Activated T-cell treated with anti-CD3 and anti-CD28 coated beads, Interleukin-2, amount 50 U/mL, for 24 hours (primary cell): ENCODE data around the gene KIFC1.
"Not testable (repeated sequence)": the region's sequence is repeated elsewhere in the genome, so short reads cannot be mapped to it uniquely, and the experiment has no call there.

Source experiments
- DNase-seq: peaks from one replicate; pipeline ENCODE4 v3.0.0-alpha.2; 2020
- H3K27ac Mint-ChIP-seq: 2 replicates; pipeline ENCODE4 v1.8.0; 2020; ENCODE audit warnings: mild to moderate bottlenecking, mixed read lengths
- H3K27me3 Mint-ChIP-seq: 2 replicates; pipeline ENCODE4 v1.8.0; 2020; ENCODE audit warnings: mixed read lengths
- H3K36me3 Mint-ChIP-seq: 2 replicates; pipeline ENCODE4 v1.8.0; 2020; ENCODE audit warnings: low read depth, mixed read lengths
- H3K4me1 Mint-ChIP-seq: 2 replicates; pipeline ENCODE4 v1.8.0; 2020; ENCODE audit warnings: low read depth, mixed read lengths
- H3K4me3 Mint-ChIP-seq: 2 replicates; pipeline ENCODE4 v1.8.0; 2020; ENCODE audit warnings: mild to moderate bottlenecking, moderate library complexity, mixed read lengths
- H3K9me3 Mint-ChIP-seq: 2 replicates; pipeline ENCODE4 v1.8.0; 2020; ENCODE audit warnings: mixed read lengths

KIFC1 gene

GRCh38 chr6:33391922-33392594 is 435 bp downstream of the KIFC1 start:
- peaks cover 40% of the 10 kb centered on the region for H3K4me1 Mint-ChIP-seq
- no peaks in the 10 kb centered on the region for H3K9me3 Mint-ChIP-seq
- no peak for DNase-seq

GRCh38 chr6:33392595-33392948 is 949 bp downstream of the KIFC1 start:
- Mint-ChIP-seq H3K9me3 (no peaks in the 10 kb centered on the region), H3K4me1 (peaks cover 40% of the 10 kb centered on the region), H3K4me3 (peak overlapping the region; percentile 96), H3K27me3 (no peaks in the 10 kb centered on the region), H3K27ac (peak overlapping the region; percentile 97), H3K36me3 (peaks cover 41% of the 10 kb centered on the region)
- DNase-seq = no peak

More at GRCh38 chr6:33391922-33392594, 435 bp downstream of the KIFC1 start:
- H3K27me3 Mint-ChIP-seq = no peaks in the 10 kb centered on the region
- H3K27ac Mint-ChIP-seq = peak overlapping the region; percentile 97
- H3K4me3 Mint-ChIP-seq = peak overlapping the region; percentile 96
- H3K36me3 Mint-ChIP-seq = peaks cover 39% of the 10 kb centered on the region

- no peak for DNase-seq
- peaks cover 46% of the 10 kb centered on the region for H3K36me3 Mint-ChIP-seq
- no peaks in the 10 kb centered on the region for H3K9me3 Mint-ChIP-seq
- no peaks in the 10 kb centered on the region for H3K27me3 Mint-ChIP-seq
- peaks cover 40% of the 10 kb centered on the region for H3K4me1 Mint-ChIP-seq
- peak overlapping the region; percentile 97 for H3K27ac Mint-ChIP-seq
- H3K4me3 Mint-ChIP-seq = peak overlapping the region; percentile 96
These were observed 1.4 kb downstream of the KIFC1 start for GRCh38 chr6:33392979-33393378.

GRCh38 chr6:33397541-33397940 is 5.9 kb downstream of the KIFC1 start:
- H3K27me3 Mint-ChIP-seq = no peaks in the 10 kb centered on the region
- DNase-seq = no peak
- peaks cover 24% of the 10 kb centered on the region for H3K4me1 Mint-ChIP-seq
- H3K9me3 Mint-ChIP-seq = no peaks in the 10 kb centered on the region
- H3K4me3 Mint-ChIP-seq = no peak overlapping the region
- peaks cover 77% of the 10 kb centered on the region for H3K36me3 Mint-ChIP-seq
- no peak overlapping the region for H3K27ac Mint-ChIP-seq

- not testable (repeated sequence) for H3K27me3 Mint-ChIP-seq, H3K9me3 Mint-ChIP-seq, DNase-seq, H3K4me3 Mint-ChIP-seq, H3K27ac Mint-ChIP-seq
- Mint-ChIP-seq H3K4me1 (peaks cover 17% of the 10 kb centered on the region), H3K36me3 (peaks cover 81% of the 10 kb centered on the region)
These were observed 7.0 kb downstream of the KIFC1 start for GRCh38 chr6:33398601-33399000.

- H3K4me1 Mint-ChIP-seq, H3K27me3 Mint-ChIP-seq, H3K9me3 Mint-ChIP-seq, H3K4me3 Mint-ChIP-seq, DNase-seq, H3K27ac Mint-ChIP-seq: not testable (repeated sequence)
- H3K36me3 Mint-ChIP-seq = peaks cover 85% of the 10 kb centered on the region
These were observed 8.3 kb downstream of the KIFC1 start for GRCh38 chr6:33399881-33400280.

GRCh38 chr6:33404884-33405283 is 13.3 kb downstream of the KIFC1 start:
- Mint-ChIP-seq H3K4me3 (no peak overlapping the region), H3K27ac (no peak overlapping the region), H3K9me3 (no peaks in the 10 kb centered on the region), H3K36me3 (peaks cover 94% of the 10 kb centered on the region), H3K27me3 (no peaks in the 10 kb centered on the region), H3K4me1 (peaks cover 12% of the 10 kb centered on the region)
- no peak for DNase-seq

GRCh38 chr6:33405386-33405940 is 13.8 kb downstream of the KIFC1 start:
- H3K4me1 Mint-ChIP-seq = peaks cover 15% of the 10 kb centered on the region
- no peak for DNase-seq
- H3K4me3 Mint-ChIP-seq = no peak overlapping the region
- H3K9me3 Mint-ChIP-seq = no peaks in the 10 kb centered on the region
- H3K27ac Mint-ChIP-seq = peak overlapping the region; percentile 6
- H3K36me3 Mint-ChIP-seq = peaks cover 90% of the 10 kb centered on the region
- no peaks in the 10 kb centered on the region for H3K27me3 Mint-ChIP-seq

GRCh38 chr6:33406126-33406525 is 14.5 kb downstream of the KIFC1 start:
- Mint-ChIP-seq H3K27ac (no peak overlapping the region), H3K36me3 (peaks cover 84% of the 10 kb centered on the region), H3K27me3 (no peaks in the 10 kb centered on the region), H3K4me1 (peaks cover 15% of the 10 kb centered on the region), H3K9me3 (no peaks in the 10 kb centered on the region), H3K4me3 (no peak overlapping the region)
- no peak for DNase-seq

- DNase-seq = no peak
- no peak overlapping the region for H3K4me3 Mint-ChIP-seq
- H3K27ac Mint-ChIP-seq = peak overlapping the region; percentile 44
- no peaks in the 10 kb centered on the region for H3K27me3 Mint-ChIP-seq
- peaks cover 22% of the 10 kb centered on the region for H3K4me1 Mint-ChIP-seq
- H3K9me3 Mint-ChIP-seq = no peaks in the 10 kb centered on the region
- peaks cover 81% of the 10 kb centered on the region for H3K36me3 Mint-ChIP-seq
These were observed 15.6 kb downstream of the KIFC1 start for GRCh38 chr6:33407132-33407718.

- Mint-ChIP-seq H3K27ac (peak overlapping the region; percentile 95), H3K4me3 (peak overlapping the region; percentile 83), H3K9me3 (no peaks in the 10 kb centered on the region), H3K27me3 (no peaks in the 10 kb centered on the region), H3K4me1 (peaks cover 48% of the 10 kb centered on the region), H3K36me3 (peaks cover 79% of the 10 kb centered on the region)
- DNase-seq = peak; percentile 98
These were observed 18.6 kb downstream of the KIFC1 start for GRCh38 chr6:33410050-33410710.

GRCh38 chr6:33410711-33411631 is 19.3 kb downstream of the KIFC1 start, which contains the start of gene PHF1:
PHF1 (plus strand) TSS chr6:33411014; CDS start chr6:33412264, 1,250 bp downstream.
- no peak for DNase-seq
- Mint-ChIP-seq H3K27ac (peak within 1 kb of the TSS; percentile 95), H3K27me3 (no peaks in the 10 kb centered on the region), H3K9me3 (no peaks in the 10 kb centered on the region), H3K4me3 (peak within 1 kb of the TSS; percentile 83), H3K36me3 (peaks cover 79% of the 10 kb centered on the region), H3K4me1 (peaks cover 52% of the 10 kb centered on the region)

- Mint-ChIP-seq H3K36me3 (peaks cover 79% of the 10 kb centered on the region), H3K4me3 (peak overlapping the region; percentile 81), H3K27me3 (no peaks in the 10 kb centered on the region), H3K9me3 (no peaks in the 10 kb centered on the region), H3K27ac (peak overlapping the region; percentile 89), H3K4me1 (peaks cover 59% of the 10 kb centered on the region)
- DNase-seq = no peak
These were observed 20.0 kb downstream of the KIFC1 start for GRCh38 chr6:33411632-33412005.
